Ramos (cell line): Measurements from ENCODE around the gene OSBPL3.

Source experiments
- in situ Hi-C: fragments of 300-500 bp; cut with MboI; formaldehyde crosslinking; loops from one replicate; pipeline ENCODE4 v1.14.3; 2022; ENCODE audit warnings: low sequenced_read_pairs; ENCODE audit not compliant: unreplicated experiment

The OSBPL3 gene

GRCh38 chr7:24981171-24981951 lies 1.4 kb upstream of the OSBPL3 start:
- in situ Hi-C loops, result loop anchor here (10.0 kb wide), 1 partner anchor 157 kb away; no protein-coding TSS in a partner anchor

- in situ Hi-C loops, result loop anchor here (10.0 kb wide), 1 partner anchor 156 kb away; no protein-coding TSS in a partner anchor
Measured at GRCh38 chr7:24980534-24981170, 674 bp upstream of the OSBPL3 start.

GRCh38 chr7:24979470-24979862 lies 512 bp downstream of the OSBPL3 start:
- in situ Hi-C loops, result no loop called here

GRCh38 chr7:24978843-24979469 lies 1.0 kb downstream of the OSBPL3 start:
- in situ Hi-C loops, result no loop called here

- in situ Hi-C loops, result no loop called here
Measured at GRCh38 chr7:24975644-24976260, 4.2 kb downstream of the OSBPL3 start.

GRCh38 chr7:24975172-24975571 lies 4.8 kb downstream of the OSBPL3 start:
- in situ Hi-C loops, result no loop called here

- in situ Hi-C loops, result no loop called here
Measured at GRCh38 chr7:24974026-24974832, 5.7 kb downstream of the OSBPL3 start.

- in situ Hi-C loops, result no loop called here
Measured at GRCh38 chr7:24972991-24973390, 7.0 kb downstream of the OSBPL3 start.

- in situ Hi-C loops, result no loop called here
Measured at GRCh38 chr7:24972166-24972477, 7.9 kb downstream of the OSBPL3 start.

- in situ Hi-C loops, result no loop called here
Measured at GRCh38 chr7:24971333-24972165, 8.4 kb downstream of the OSBPL3 start.

GRCh38 chr7:24970676-24971075 lies 9.3 kb downstream of the OSBPL3 start:
- in situ Hi-C loops, result no loop called here

GRCh38 chr7:24968165-24968564 lies 11.8 kb downstream of the OSBPL3 start:
- in situ Hi-C loops, result no loop called here

GRCh38 chr7:24967696-24968095 lies 12.3 kb downstream of the OSBPL3 start:
- in situ Hi-C loops, result no loop called here

- in situ Hi-C loops, result no loop called here
Measured at GRCh38 chr7:24966802-24967201, 13.2 kb downstream of the OSBPL3 start.

GRCh38 chr7:24965831-24966708 lies 13.9 kb downstream of the OSBPL3 start:
- in situ Hi-C loops, result no loop called here

- in situ Hi-C loops, result no loop called here
Measured at GRCh38 chr7:24964191-24964590, 15.8 kb downstream of the OSBPL3 start.

- in situ Hi-C loops, result no loop called here
Measured at GRCh38 chr7:24963218-24963617, 16.8 kb downstream of the OSBPL3 start.

- in situ Hi-C loops, result no loop called here
Measured at GRCh38 chr7:24962418-24962962, 17.5 kb downstream of the OSBPL3 start.
